ENCODE data around the gene NDST1.

DNA sequence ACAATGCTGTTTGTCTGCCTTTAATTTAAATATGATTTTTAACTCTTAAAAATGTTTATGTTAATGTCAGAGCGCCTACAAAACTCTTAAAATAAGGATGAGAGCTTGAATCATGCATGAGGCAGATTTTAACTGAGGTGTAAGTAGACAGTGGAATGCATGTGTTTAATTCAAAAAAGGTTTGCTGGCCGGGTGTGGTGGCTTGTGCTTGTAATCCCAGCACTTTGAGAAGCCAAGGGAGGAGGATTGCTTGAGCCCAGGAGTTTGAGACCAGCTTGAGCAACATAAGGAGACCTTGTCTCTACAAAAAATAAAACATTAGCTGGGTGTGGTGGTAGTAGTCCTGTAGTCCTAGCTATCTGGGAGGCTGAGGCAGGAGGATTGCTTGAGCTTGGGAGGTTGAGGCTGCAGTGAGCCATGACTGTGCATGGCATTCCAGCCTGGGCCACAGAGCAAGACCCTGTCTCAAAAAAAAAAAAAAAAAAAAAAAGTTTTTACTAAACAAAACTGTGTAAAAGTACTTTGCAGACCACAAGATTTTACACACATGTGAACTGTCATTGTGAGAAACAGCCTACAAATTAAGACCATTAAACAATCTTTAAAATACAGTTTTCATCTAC, 21.1 kb downstream of the NDST1 start:
- TF ChIP-seq, protein P1, sequence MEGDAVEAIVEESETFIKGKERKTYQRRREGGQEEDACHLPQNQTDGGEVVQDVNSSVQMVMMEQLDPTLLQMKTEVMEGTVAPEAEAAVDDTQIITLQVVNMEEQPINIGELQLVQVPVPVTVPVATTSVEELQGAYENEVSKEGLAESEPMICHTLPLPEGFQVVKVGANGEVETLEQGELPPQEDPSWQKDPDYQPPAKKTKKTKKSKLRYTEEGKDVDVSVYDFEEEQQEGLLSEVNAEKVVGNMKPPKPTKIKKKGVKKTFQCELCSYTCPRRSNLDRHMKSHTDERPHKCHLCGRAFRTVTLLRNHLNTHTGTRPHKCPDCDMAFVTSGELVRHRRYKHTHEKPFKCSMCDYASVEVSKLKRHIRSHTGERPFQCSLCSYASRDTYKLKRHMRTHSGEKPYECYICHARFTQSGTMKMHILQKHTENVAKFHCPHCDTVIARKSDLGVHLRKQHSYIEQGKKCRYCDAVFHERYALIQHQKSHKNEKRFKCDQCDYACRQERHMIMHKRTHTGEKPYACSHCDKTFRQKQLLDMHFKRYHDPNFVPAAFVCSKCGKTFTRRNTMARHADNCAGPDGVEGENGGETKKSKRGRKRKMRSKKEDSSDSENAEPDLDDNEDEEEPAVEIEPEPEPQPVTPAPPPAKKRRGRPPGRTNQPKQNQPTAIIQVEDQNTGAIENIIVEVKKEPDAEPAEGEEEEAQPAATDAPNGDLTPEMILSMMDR (IDR thresholded peaks at IDR 0.05) = no peak
- no peak for TF ChIP-seq ETV6 (CRISPR knock-in tag; IDR thresholded peaks at IDR 0.05)
